ENCODE data around the gene UBXN10.

UBXN10 gene

DNA sequence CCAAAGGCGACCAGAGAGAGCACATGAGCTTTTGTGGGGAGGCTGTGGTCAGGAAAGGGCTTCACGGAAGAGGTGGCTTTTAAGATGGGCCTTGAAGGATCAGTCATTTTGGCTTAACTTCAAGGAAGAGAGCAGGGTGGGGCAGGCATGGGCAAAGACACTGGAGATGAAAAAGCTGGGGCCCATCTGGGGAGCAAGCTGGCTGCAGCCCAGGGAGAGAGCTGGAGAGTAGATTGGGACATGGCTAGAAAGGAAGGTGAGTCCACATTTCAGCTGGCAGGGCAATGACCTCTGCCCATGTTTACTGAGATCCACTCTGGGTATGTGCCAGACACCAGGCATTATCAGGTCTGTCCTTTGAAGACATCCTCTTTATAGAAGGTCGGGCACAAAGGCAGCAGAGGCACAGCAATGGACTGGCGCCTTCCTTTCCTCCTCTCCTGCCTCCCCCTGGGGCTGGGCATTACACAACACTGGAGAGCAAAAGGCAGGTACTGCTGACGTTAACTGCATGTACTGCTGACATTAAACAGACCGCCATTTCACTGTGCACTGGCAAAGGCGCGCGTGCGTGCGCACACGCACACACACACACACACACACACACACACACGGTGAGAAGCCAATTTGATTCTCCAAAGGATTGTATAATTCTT lies 2.2 kb upstream of the UBXN10 start:
- TF ChIP-seq ZFX (IDR thresholded peaks at IDR 0.05): no peak
- TF ChIP-seq, protein P1, sequence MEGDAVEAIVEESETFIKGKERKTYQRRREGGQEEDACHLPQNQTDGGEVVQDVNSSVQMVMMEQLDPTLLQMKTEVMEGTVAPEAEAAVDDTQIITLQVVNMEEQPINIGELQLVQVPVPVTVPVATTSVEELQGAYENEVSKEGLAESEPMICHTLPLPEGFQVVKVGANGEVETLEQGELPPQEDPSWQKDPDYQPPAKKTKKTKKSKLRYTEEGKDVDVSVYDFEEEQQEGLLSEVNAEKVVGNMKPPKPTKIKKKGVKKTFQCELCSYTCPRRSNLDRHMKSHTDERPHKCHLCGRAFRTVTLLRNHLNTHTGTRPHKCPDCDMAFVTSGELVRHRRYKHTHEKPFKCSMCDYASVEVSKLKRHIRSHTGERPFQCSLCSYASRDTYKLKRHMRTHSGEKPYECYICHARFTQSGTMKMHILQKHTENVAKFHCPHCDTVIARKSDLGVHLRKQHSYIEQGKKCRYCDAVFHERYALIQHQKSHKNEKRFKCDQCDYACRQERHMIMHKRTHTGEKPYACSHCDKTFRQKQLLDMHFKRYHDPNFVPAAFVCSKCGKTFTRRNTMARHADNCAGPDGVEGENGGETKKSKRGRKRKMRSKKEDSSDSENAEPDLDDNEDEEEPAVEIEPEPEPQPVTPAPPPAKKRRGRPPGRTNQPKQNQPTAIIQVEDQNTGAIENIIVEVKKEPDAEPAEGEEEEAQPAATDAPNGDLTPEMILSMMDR (conservative IDR thresholded peaks at IDR 0.05): no peak

DNA sequence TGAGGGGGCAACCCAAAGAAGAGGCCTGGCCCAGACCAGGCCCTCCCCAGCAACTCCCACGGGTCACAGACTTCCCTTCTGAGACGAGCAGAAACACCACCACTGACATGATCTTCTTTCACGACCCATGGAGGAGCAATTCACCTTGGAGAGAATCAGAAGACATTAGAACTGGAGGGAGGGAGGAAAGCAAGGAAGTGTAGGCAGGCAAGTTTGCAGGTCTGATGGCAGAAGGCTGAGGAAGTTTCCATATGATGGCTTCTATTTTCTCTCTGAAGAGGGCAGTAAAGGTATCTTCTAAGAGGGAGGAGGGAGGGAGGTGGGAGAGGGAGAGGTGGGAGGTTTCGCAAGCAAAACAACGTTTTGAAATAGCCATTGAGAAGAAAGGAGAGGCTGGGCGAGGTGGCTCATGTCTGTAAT lies 1.4 kb upstream of the UBXN10 start:
- TF ChIP-seq, protein P1 (conservative IDR thresholded peaks at IDR 0.05): no peak
- TF ChIP-seq ZFX (IDR thresholded peaks at IDR 0.05): no peak
- H3K27ac ChIP-seq: no peak overlapping the region

More for the DNA sequence above, 2.2 kb upstream of the UBXN10 start:
- H3K27ac ChIP-seq: no peak overlapping the region

DNA sequence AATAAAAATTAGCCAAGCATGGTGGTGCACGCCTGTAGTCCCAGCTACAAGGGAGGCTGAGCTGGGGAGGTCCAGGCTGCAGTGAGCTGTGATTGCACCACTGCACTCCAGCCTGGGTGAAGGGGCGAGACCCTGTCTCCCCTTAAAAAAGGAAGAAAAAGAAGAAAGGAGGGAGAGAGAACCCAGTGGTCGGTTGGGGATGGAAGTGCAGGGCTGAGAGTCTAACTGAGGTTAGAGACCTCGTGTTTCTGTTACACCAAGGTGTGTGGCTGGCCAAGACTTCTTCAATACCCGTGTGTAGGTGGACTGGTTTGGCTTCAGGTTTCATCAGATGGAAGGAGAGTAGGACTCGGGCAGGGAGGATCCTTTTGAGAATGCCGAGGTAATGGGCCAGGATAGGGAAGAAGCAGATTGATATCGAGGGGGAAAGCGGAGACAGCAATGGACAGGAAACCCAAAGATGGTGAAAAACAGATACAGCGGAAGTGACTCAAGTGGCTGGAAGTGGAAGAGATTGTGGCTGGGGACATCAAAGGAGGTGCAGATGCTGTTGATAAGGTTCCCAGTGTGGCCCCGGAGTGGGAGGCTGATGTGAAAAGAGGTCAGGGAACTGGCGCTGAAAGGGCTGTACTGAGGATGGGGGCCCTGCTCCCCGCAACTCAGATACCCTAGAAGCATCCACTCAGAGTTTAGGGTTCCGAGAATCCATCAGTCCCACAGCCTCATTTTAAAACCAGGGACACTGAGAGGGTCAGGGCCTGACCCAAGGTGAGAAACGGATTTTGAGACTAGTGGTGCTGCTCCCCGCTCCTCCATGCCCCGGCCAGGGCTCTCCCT lies 681 bp upstream of the UBXN10 start:
- TF ChIP-seq, protein P1 (conservative IDR thresholded peaks at IDR 0.05): no peak
- TF ChIP-seq ZFX (IDR thresholded peaks at IDR 0.05): no peak
- no peak overlapping the region for H3K27ac ChIP-seq

DNA sequence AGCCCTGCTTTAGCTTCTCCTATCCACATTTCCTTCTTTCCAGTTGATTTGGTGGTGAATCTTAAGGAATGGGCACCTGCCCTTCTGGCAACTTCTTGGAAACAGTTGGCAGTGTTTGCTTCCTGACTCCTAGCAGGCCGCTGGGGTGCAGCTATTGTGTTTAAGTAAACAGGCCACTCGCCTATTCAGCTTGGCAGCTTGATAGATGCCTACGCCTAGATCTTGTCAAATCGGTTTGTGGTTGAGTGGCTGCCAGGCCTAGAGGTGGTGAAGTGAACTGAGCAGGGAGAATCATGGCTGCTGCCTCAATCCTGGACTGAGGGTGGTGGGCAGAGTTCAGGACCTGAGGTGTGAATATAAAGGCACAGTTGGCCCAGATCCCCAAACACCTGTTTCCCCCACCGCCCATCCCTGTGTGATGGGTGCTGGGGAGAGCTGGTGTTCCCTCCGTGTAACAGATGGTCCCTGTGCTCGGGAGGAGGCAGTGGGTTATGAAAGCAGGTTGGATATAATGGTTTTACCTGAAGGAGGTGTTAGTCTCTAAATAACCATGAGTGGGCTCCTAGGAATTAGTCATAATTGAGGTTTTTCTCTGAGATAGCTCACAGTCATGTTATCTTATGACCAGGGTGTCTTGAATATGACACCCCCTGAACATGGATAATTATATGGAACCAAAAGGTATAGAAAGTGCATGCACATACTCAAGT lies 1.4 kb downstream of the UBXN10 start:
- TF ChIP-seq, protein P1 (conservative IDR thresholded peaks at IDR 0.05): no peak; the same call in 1 of the 2 replicates
- no peak for TF ChIP-seq ZFX (IDR thresholded peaks at IDR 0.05)
- H3K27ac ChIP-seq: no peak overlapping the region; the same call in 1 of the 2 replicates

DNA sequence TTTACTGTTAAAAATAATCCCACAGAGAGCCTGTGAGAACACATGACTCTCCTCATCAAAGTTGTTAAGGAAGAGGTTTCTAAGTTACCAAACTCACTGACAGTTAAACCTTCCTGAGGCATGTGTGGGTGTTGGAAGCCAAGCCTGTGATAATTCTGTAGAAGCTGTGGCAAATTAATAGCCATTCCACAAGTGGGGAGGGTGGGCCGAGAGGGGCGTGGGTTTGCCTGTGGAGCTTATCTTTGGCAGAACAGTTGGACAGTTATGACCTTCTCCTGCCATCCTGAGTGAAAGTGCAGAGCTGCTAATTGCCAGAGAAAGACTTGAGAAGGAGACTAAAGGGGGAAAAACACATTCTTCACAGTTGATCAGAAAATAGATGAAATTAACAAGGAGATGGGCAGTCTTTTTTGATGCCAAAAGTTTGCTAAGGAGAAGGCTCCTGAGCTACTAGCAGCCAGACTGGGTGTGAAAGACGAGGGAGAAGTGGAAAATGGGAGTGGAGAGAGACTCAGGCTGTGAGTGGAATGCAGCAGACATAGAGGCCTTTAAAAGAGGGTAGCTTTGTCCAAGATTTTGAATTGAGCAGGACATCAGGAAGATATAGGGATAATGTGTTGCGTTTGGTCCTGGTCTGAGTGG lies 2.0 kb downstream of the UBXN10 start:
- H3K27ac ChIP-seq: no peak overlapping the region

DNA sequence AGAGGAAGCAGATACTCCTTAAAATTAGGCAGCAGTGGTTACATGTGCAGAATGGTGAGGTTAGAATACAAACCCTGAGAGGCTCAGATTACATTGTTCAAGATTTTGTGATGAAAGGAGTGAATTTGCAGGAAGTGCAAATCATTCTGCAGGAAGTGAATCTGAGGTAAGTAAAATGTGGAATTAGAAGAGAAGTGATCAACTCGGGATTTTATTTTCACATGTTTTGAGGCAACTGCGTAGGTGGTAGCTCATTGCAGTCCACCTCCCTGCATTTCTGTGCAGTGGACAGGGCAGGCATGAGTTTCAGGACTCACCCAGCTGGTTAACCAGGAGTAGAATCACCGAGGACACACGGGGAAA lies 2.5 kb downstream of the UBXN10 start:
- H3K27ac ChIP-seq: no peak overlapping the region
- TF ChIP-seq, protein P1 (conservative IDR thresholded peaks at IDR 0.05): no peak
- TF ChIP-seq ZFX (IDR thresholded peaks at IDR 0.05): no peak

More for the DNA sequence above, 2.0 kb downstream of the UBXN10 start:
- TF ChIP-seq ZFX (IDR thresholded peaks at IDR 0.05): no peak
- TF ChIP-seq, protein P1 (conservative IDR thresholded peaks at IDR 0.05): no peak
